H1 (cell line): ENCODE data around the gene SS18L1. TPM values are rescaled to one million over a fixed set of nuclear protein-coding genes. Genes with fewer than 3 reads are reported as not detected.

ENCODE experiments used
- CTCF ChIA-PET: fragments of 300-600 bp; sonication (Branson Sonifier 250); formaldehyde crosslinking; loops from one replicate; lab custom pipeline; 2021; ENCODE audit not compliant: partially characterized antibody; lab: Charles Lee
- POLR2A ChIA-PET: fragments of 300-600 bp; sonication (Branson Sonifier 250); formaldehyde crosslinking; loops from one replicate; lab custom pipeline; 2021; ENCODE audit warnings: inconsistent platforms; ENCODE audit not compliant: partially characterized antibody; lab: Charles Lee
- DNase-seq, 2 experiments: peaks; one replicate each; pipeline versions ENCODE4 v3.0.0 to v3.0.0-alpha.2; 2010 to 2022; ENCODE audit warnings: low spot score in 2 of 2, low read depth in 1 of 2, mixed read lengths in 1 of 2
- FAIRE-seq: peaks from 2 replicates; lab custom pipeline; 2011; peaks lifted over from hg19 to GRCh38; lab: Jason Lieb, UNC
- H2AFZ ChIP-seq: 2 replicates; pipeline ENCODE4 v1.8.1; 2012; ENCODE audit warnings: low read length, inconsistent platforms
- H2AK5ac ChIP-seq: 2 replicates; pipeline ENCODE4 v1.6.1; 2013; ENCODE audit warnings: low read depth, low read length
- H2BK120ac ChIP-seq: replicated peaks from 2 replicates; pipeline ENCODE3; 2013; ENCODE audit warnings: low read depth, low read length, inconsistent platforms
- H2BK12ac ChIP-seq: 2 replicates; pipeline ENCODE4 v1.6.1; 2013; ENCODE audit warnings: low read depth, low read length
- H2BK15ac ChIP-seq: 2 replicates; pipeline ENCODE4 v1.6.1; 2013; ENCODE audit warnings: low read length
- H2BK20ac ChIP-seq: 2 replicates; pipeline ENCODE4 v1.6.1; 2013; ENCODE audit warnings: low read length
- H2BK5ac ChIP-seq: 2 replicates; pipeline ENCODE4 v1.6.1; 2013; ENCODE audit warnings: low read depth, low read length
- H3K14ac ChIP-seq: 2 replicates; pipeline ENCODE4 v1.6.1; 2013; ENCODE audit warnings: inconsistent platforms; ENCODE audit not compliant: insufficient read length
- H3K18ac ChIP-seq: 2 replicates; pipeline ENCODE4 v1.6.1; 2013; ENCODE audit warnings: low read length; ENCODE audit errors: extremely low read depth
- H3K23ac ChIP-seq: 2 replicates; pipeline ENCODE4 v1.6.1; 2013; ENCODE audit warnings: inconsistent platforms; ENCODE audit not compliant: insufficient read length
- H3K23me2 ChIP-seq: 2 replicates; pipeline ENCODE4 v1.6.1; 2013; ENCODE audit warnings: low read depth, low read length
- H3K27ac ChIP-seq: 2 replicates; pipeline ENCODE4 v1.6.1; 2011; ENCODE audit warnings: low read depth, low read length, inconsistent platforms
- H3K27me3 ChIP-seq, 4 experiments: replicated peaks in 1 of 4; 1 replicate in 1 of 4; 2 replicates in 3 of 4; pipeline versions ENCODE4 v1.6.1 to v1.8.1; 2011 to 2013; ENCODE audit warnings: low read length in 3 of 4, mild to moderate bottlenecking in 3 of 4, inconsistent platforms in 2 of 4, mixed read lengths in 2 of 4, moderate library complexity in 1 of 4; ENCODE audit not compliant: control insufficient read depth in 3 of 4, insufficient read depth in 3 of 4; ENCODE audit errors: extremely low read depth in 1 of 4
- H3K36me3 ChIP-seq, 4 experiments: 2 replicates each; pipeline versions ENCODE4 v1.6.1 to v1.8.1; 2011 to 2013; ENCODE audit warnings: mild to moderate bottlenecking in 4 of 4, low read length in 3 of 4, moderate library complexity in 2 of 4, control low read depth in 1 of 4, inconsistent platforms in 1 of 4; ENCODE audit not compliant: insufficient read depth in 4 of 4, control insufficient read depth in 2 of 4
- H3K4ac ChIP-seq: replicated peaks from 2 replicates; pipeline ENCODE3; 2013; ENCODE audit warnings: low read length, low read depth, mixed read lengths, inconsistent platforms; ENCODE audit not compliant: insufficient read length
- H3K4me1 ChIP-seq, 4 experiments: replicated peaks in 1 of 4; 1 replicate in 1 of 4; 2 replicates in 3 of 4; pipeline versions ENCODE4 v1.6.1 to v1.8.1; 2011 to 2013; ENCODE audit warnings: low read length in 3 of 4, inconsistent platforms in 2 of 4, mixed read lengths in 1 of 4; ENCODE audit not compliant: insufficient read depth in 4 of 4, control insufficient read depth in 3 of 4
- H3K4me2 ChIP-seq, 2 experiments: 2 replicates each; pipeline versions ENCODE4 v1.6.1 to v1.8.1; 2011 to 2013; ENCODE audit warnings: low read depth in 2 of 2, low read length in 2 of 2, control low read depth in 1 of 2, inconsistent platforms in 1 of 2, mild to moderate bottlenecking in 1 of 2; ENCODE audit not compliant: insufficient read depth in 1 of 2
- H3K4me3 ChIP-seq, 4 experiments: fragments of 200-600, 300-600 bp in 1 of 4; sonication (generic), shearing (Covaris generic), sonication (Bioruptor Twin) in 1 of 4; 2 replicates each; pipeline versions ENCODE4 v1.5.1 to v1.8.1; 2011 to 2016; ENCODE audit warnings: low read length in 4 of 4, low read depth in 3 of 4, control low read depth in 2 of 4, inconsistent platforms in 2 of 4, mild to moderate bottlenecking in 2 of 4, mixed read lengths in 1 of 4, moderate library complexity in 1 of 4; ENCODE audit not compliant: insufficient read depth in 2 of 4; ENCODE audit errors: extremely low read depth in 1 of 4
- H3K56ac ChIP-seq: replicated peaks from 2 replicates; pipeline ENCODE3; 2013; ENCODE audit warnings: low read depth, mild to moderate bottlenecking, mixed read lengths, low read length, inconsistent platforms; ENCODE audit not compliant: insufficient read length
- H3K79me1 ChIP-seq: 2 replicates; pipeline ENCODE4 v1.6.1; 2013; ENCODE audit warnings: low read depth, low read length, control low read depth
- H3K79me2 ChIP-seq, 2 experiments: 2 replicates each; pipeline versions ENCODE4 v1.6.1 to v1.8.1; 2012 to 2013; ENCODE audit warnings: low read length in 2 of 2, mild to moderate bottlenecking in 2 of 2, inconsistent platforms in 1 of 2; ENCODE audit not compliant: insufficient read depth in 2 of 2, control insufficient read depth in 1 of 2
- H3K9ac ChIP-seq, 4 experiments: replicated peaks in 1 of 4; 1 replicate in 1 of 4; 2 replicates in 3 of 4; pipeline versions ENCODE4 v1.6.1 to v1.8.1; 2011 to 2013; ENCODE audit warnings: low read depth in 3 of 4, low read length in 3 of 4, control low read depth in 2 of 4, mild to moderate bottlenecking in 2 of 4, moderate library complexity in 2 of 4, inconsistent platforms in 1 of 4; ENCODE audit errors: extremely low read depth in 1 of 4
- H3K9me3 ChIP-seq, 2 experiments: 2 replicates each; pipeline versions ENCODE4 v1.6.1 to v1.8.1; 2012 to 2013; ENCODE audit warnings: mild to moderate bottlenecking in 2 of 2, moderate library complexity in 2 of 2, control low read depth in 1 of 2, inconsistent platforms in 1 of 2, low read depth in 1 of 2, low read length in 1 of 2, mixed read lengths in 1 of 2; ENCODE audit not compliant: insufficient read depth in 2 of 2
- H4K20me1 ChIP-seq, 2 experiments: replicated peaks in 1 of 2; 2 replicates each; pipeline versions ENCODE3 to v1.8.1; 2011 to 2013; ENCODE audit warnings: inconsistent platforms in 2 of 2, low read length in 2 of 2, mild to moderate bottlenecking in 1 of 2; ENCODE audit not compliant: insufficient read depth in 2 of 2, control insufficient read depth in 1 of 2
- H4K5ac ChIP-seq: 2 replicates; pipeline ENCODE4 v1.6.1; 2013; ENCODE audit warnings: low read length, low read depth, mixed read lengths, inconsistent platforms; ENCODE audit not compliant: insufficient read length
- H4K8ac ChIP-seq: 2 replicates; pipeline ENCODE4 v1.8.0; 2013; ENCODE audit warnings: mild to moderate bottlenecking, moderate library complexity, low read length, inconsistent platforms; ENCODE audit not compliant: insufficient read depth; ENCODE audit errors: extremely low read depth
- H4K91ac ChIP-seq: replicated peaks from 2 replicates; pipeline ENCODE3; 2013; ENCODE audit warnings: low read length, mixed read lengths, inconsistent platforms; ENCODE audit not compliant: insufficient read length
- HDAC2 ChIP-seq, 2 experiments: fragments of 300-600 bp in 1 of 2; sonication (generic) in 1 of 2; IDR thresholded peaks; 2 replicates each; pipeline ENCODE4 v1.6.1; 2011 to 2012; ENCODE audit warnings: low read depth in 2 of 2, low read length in 2 of 2, mild to moderate bottlenecking in 2 of 2, moderate library complexity in 2 of 2, borderline replicate concordance in 1 of 2, inconsistent platforms in 1 of 2
- TAF1 ChIP-seq: IDR thresholded peaks from 2 replicates; pipeline ENCODE4 v1.6.1; 2011; ENCODE audit warnings: mild to moderate bottlenecking, low read depth, low read length
- TAF7 ChIP-seq: optimal IDR thresholded peaks from 2 replicates; pipeline ENCODE3; 2011; ENCODE audit warnings: low read depth, mild to moderate bottlenecking, inconsistent platforms, low read length, moderate library complexity, borderline replicate concordance
- ZNF274 ChIP-seq: IDR thresholded peaks from 2 replicates; pipeline ENCODE4 v1.7.0; 2012; ENCODE audit warnings: low read length, borderline replicate concordance; ENCODE audit errors: extremely low read depth
- WGBS, 2 experiments: shearing (Covaris generic) in 1 of 2; methylation state at CpG; one replicate each; pipeline versions ENCODE4 v1.1.6 to v1.1.7; 2013 to 2015; ENCODE audit warnings: low lambda C conversion rate in 2 of 2, mixed read lengths in 2 of 2, inconsistent platforms in 1 of 2, low coverage in 1 of 2, missing lambda C conversion rate in 1 of 2; ENCODE audit not compliant: insufficient replicate concordance in 2 of 2, insufficient coverage in 1 of 2, insufficient read length in 1 of 2; ENCODE audit errors: extremely low coverage in 1 of 2, missing lambda C conversion rate in 1 of 2; 5-methylcytosine and 5-hydroxymethylcytosine counted together
- polyA plus RNA-seq, 7 experiments: library from polyadenylated mRNA; depleted of rRNA in 3 of 7; stranded (reverse) in 5 of 7; unstranded in 2 of 7; fragments of >200 nt in 5 of 7; fragments of 200-250 nt in 2 of 7; gene quantifications; 1 replicate in 5 of 7; 2 replicates in 1 of 7; 4 replicates in 1 of 7; pipeline versions ENCODE4 v1.2.1 to v1.2.3, GENCODE V29; 2011 to 2013; ENCODE audit warnings: missing spikeins in 2 of 7, mixed read lengths in 2 of 7
- total RNA-seq: library from RNA; stranded (reverse); fragmentation: NEBNext Ultra II Directional; extraction: Animal tissue kit (Norgen Biotek cat#: 25700); gene quantifications from 2 replicates; pipeline ENCODE4 v1.2.1, GENCODE V29; 2021
- TF ChIP-seq, protein P1 (sequence below): IDR thresholded peaks from 2 replicates; pipeline ENCODE4 v1.6.1; 2012; ENCODE audit warnings: inconsistent platforms

The SS18L1 gene
- total and polyA plus RNA-seq, 2 of the 8 experiments (the other 6 are each of a cell fraction or from before 2014, with no cell fraction given) = 28.4 to 29.7 TPM

GRCh38 chr20:62203378-62204030, 59.9 kb downstream of the SS18L1 start:
- Histone ChIP-seq H2BK15ac (no peak overlapping the region), H2BK12ac (no peak overlapping the region), H3K9ac (no peak overlapping the region), H3K9me3 (no peaks in the 10 kb centered on the region), H3K79me2 (no peaks in the 10 kb centered on the region), H3K23ac (no peak overlapping the region), H2BK20ac (no peak overlapping the region), H3K56ac (no peak overlapping the region), H2BK120ac (no peak overlapping the region), H3K4me2 (no peak overlapping the region), H3K27me3 (no peaks in the 10 kb centered on the region), H3K14ac (no peak overlapping the region), H2BK5ac (no peak overlapping the region), H3K23me2 (no peaks in the 10 kb centered on the region), H3K4me1 (no peaks in the 10 kb centered on the region), H3K36me3 (peaks cover 0 to 18% (median 8%) of the 10 kb centered on the region in 4 experiments; a peak in 6 of 8 replicates), H2AFZ (no peak overlapping the region), H4K91ac (no peak overlapping the region), H4K5ac (no peak overlapping the region), H3K18ac (no peak overlapping the region), H4K20me1 (no peaks in the 10 kb centered on the region), H3K4ac (no peak overlapping the region), H2AK5ac (no peak overlapping the region), H3K4me3 (no peak overlapping the region), H3K79me1 (no peaks in the 10 kb centered on the region), H4K8ac (no peak overlapping the region), H3K27ac (no peak overlapping the region)
- FAIRE-seq (no peak), DNase-seq (no peak)
- POLR2A ChIA-PET = no interaction called here
- 90% methylated on average over 22 of the region's 22 CpGs; no CpG with 5 or more reads in 1 of the 2 experiments for WGBS, 2 experiments
- TF ChIP-seq ZNF274 (no peak), HDAC2 (IDR thresholded peaks at IDR 0.05; ENCODE audit: borderline replicate concordance in 1 of 2, low read depth in 2 of 2, low read length in 2 of 2) (no peak), TAF7 (no peak), TAF1 (no peak)
- TF ChIP-seq, protein P1, sequence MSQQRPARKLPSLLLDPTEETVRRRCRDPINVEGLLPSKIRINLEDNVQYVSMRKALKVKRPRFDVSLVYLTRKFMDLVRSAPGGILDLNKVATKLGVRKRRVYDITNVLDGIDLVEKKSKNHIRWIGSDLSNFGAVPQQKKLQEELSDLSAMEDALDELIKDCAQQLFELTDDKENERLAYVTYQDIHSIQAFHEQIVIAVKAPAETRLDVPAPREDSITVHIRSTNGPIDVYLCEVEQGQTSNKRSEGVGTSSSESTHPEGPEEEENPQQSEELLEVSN = no peak
- CTCF ChIA-PET = interaction anchor here (0.6 to 1.5 kb wide), 3 partner anchors 59 to 1349 kb away, joined by 3 to 5 read pairs (median 4); no protein-coding TSS in a partner anchor
